GM23338 (cell line): Measurements from ENCODE around the gene MLLT3. TPM values are rescaled to one million over a fixed set of nuclear protein-coding genes. Genes with fewer than 3 reads are reported as not detected.

Experiments used
- ATAC-seq: fragments of 200-7000 bp; cut with Tn5 transposase; 3 replicates; pipeline ENCODE4 v1.9.1; 2020
- DNase-seq: peaks from one replicate; pipeline ENCODE4 v3.0.0-alpha.2; 2015; ENCODE audit warnings: low spot score
- H2AFZ ChIP-seq: fragments of 200-600 bp; sonication (generic); 2 replicates; pipeline ENCODE4 v1.8.0; 2016; ENCODE audit warnings: antibody characterized with exemption, mild to moderate bottlenecking, moderate library complexity
- H3F3A ChIP-seq: fragments of 200-600 bp; sonication (generic); replicated peaks from 2 replicates; pipeline ENCODE4 v1.8.0; 2017; ENCODE audit warnings: antibody characterized with exemption, mixed run types, low read depth
- H3K27ac ChIP-seq: fragments of 200-600 bp; sonication (generic); 2 replicates; pipeline ENCODE4 v1.6.1; 2016; ENCODE audit warnings: low read depth
- H3K27me3 ChIP-seq: fragments of 200-600 bp; sonication (generic); 2 replicates; pipeline ENCODE4 v1.8.0; 2016; ENCODE audit warnings: mild to moderate bottlenecking, mixed run types, moderate library complexity; ENCODE audit not compliant: insufficient read depth
- H3K36me3 ChIP-seq: fragments of 200-600 bp; sonication (generic); 2 replicates; pipeline ENCODE4 v1.8.0; 2016; ENCODE audit warnings: mild to moderate bottlenecking; ENCODE audit not compliant: insufficient read depth
- H3K4me1 ChIP-seq: fragments of 200-600 bp; sonication (generic); 2 replicates; pipeline ENCODE4 v1.8.0; 2016; ENCODE audit warnings: mild to moderate bottlenecking, moderate library complexity; ENCODE audit not compliant: insufficient read depth
- H3K4me2 ChIP-seq: fragments of 200-600 bp; sonication (generic); 2 replicates; pipeline ENCODE4 v1.7.1; 2017; ENCODE audit warnings: mixed run types
- H3K4me3 ChIP-seq: fragments of 200-600 bp; sonication (generic); 2 replicates; pipeline ENCODE4 v1.6.1; 2016; ENCODE audit warnings: mixed run types
- H3K79me2 ChIP-seq: fragments of 200-600 bp; sonication (generic); replicated peaks from 2 replicates; pipeline ENCODE4 v1.8.0; 2017; ENCODE audit warnings: mild to moderate bottlenecking; ENCODE audit not compliant: insufficient read depth
- H3K9me2 ChIP-seq: fragments of 200-600 bp; sonication (generic); 2 replicates; pipeline ENCODE4 v1.8.0; 2017; ENCODE audit not compliant: insufficient read depth
- H4K20me1 ChIP-seq: fragments of 200-600 bp; sonication (generic); replicated peaks from 2 replicates; pipeline ENCODE4 v1.8.0; 2017; ENCODE audit warnings: mild to moderate bottlenecking; ENCODE audit not compliant: insufficient read depth
- H3K27ac Mint-ChIP-seq: 2 replicates; pipeline ENCODE4 v1.8.0; 2020; ENCODE audit warnings: inconsistent platforms, mild to moderate bottlenecking, moderate library complexity, mixed read lengths
- H3K27me3 Mint-ChIP-seq: 3 replicates; pipeline ENCODE4 v1.8.0; 2022; ENCODE audit warnings: low read depth, mild to moderate bottlenecking, moderate library complexity, mixed read lengths, inconsistent platforms; ENCODE audit not compliant: insufficient read depth, poor library complexity
- H3K36me3 Mint-ChIP-seq: 3 replicates; pipeline ENCODE4 v1.8.0; 2021; ENCODE audit warnings: low read depth, mild to moderate bottlenecking, inconsistent platforms, moderate library complexity, mixed read lengths
- H3K4me1 Mint-ChIP-seq: 3 replicates; pipeline ENCODE4 v1.8.0; 2020; ENCODE audit warnings: mild to moderate bottlenecking, inconsistent platforms, mixed read lengths
- H3K4me3 Mint-ChIP-seq: 3 replicates; pipeline ENCODE4 v1.8.0; 2021; ENCODE audit warnings: moderate library complexity, mild to moderate bottlenecking, inconsistent platforms, mixed read lengths
- H3K9me3 Mint-ChIP-seq: 3 replicates; pipeline ENCODE4 v1.8.0; 2020; ENCODE audit warnings: moderate library complexity, mild to moderate bottlenecking, inconsistent platforms, mixed read lengths
- CREB1 ChIP-seq: fragments of 250-450 bp; sonication (Bioruptor Pico); IDR thresholded peaks from 2 replicates; pipeline ENCODE4 v1.5.0; 2020; ENCODE audit warnings: low read depth, mild to moderate bottlenecking, moderate library complexity
- CTCF ChIP-seq, 2 experiments: fragments of 200-600 bp in 1 of 2; sonication (generic) in 1 of 2; conservative IDR thresholded peaks; 2 replicates each; pipeline versions ENCODE4 v1.5.1 to v1.6.1; 2016 to 2017; ENCODE audit warnings: antibody characterized with exemption in 2 of 2, low read depth in 2 of 2, mild to moderate bottlenecking in 2 of 2, moderate library complexity in 1 of 2
- EZH2phosphoT487 ChIP-seq: fragments of 200-600 bp; sonication (generic); IDR thresholded peaks from one replicate; pipeline ENCODE4 v1.8.1; 2018; ENCODE audit warnings: antibody characterized with exemption; ENCODE audit not compliant: unreplicated experiment
- NANOG ChIP-seq: IDR thresholded peaks from 2 replicates; pipeline ENCODE4 v1.6.1; 2016; ENCODE audit warnings: antibody characterized with exemption, borderline replicate concordance
- POLR2AphosphoS5 ChIP-seq: IDR thresholded peaks from 2 replicates; pipeline ENCODE4 v1.6.1; 2016; ENCODE audit warnings: antibody characterized with exemption, low read depth
- STAT1 ChIP-seq: IDR thresholded peaks from one replicate; pipeline ENCODE4 v1.6.1; 2016; ENCODE audit warnings: antibody characterized with exemption; ENCODE audit not compliant: unreplicated experiment
- ZNF114 ChIP-seq: fragments of 250-450 bp; sonication (Bioruptor Pico); IDR thresholded peaks from 2 replicates; pipeline ENCODE4 v1.5.0; 2020; ENCODE audit warnings: mild to moderate bottlenecking, moderate library complexity
- ZNF331 ChIP-seq: fragments of 250-450 bp; sonication (Bioruptor Pico); IDR thresholded peaks from 2 replicates; pipeline ENCODE4 v1.5.0; 2020; ENCODE audit warnings: low read depth, mild to moderate bottlenecking, moderate library complexity
- ZNF462 ChIP-seq: fragments of 250-450 bp; sonication (Bioruptor Pico); IDR thresholded peaks from 2 replicates; pipeline ENCODE4 v1.5.0; 2020; ENCODE audit warnings: mild to moderate bottlenecking, moderate library complexity
- polyA plus RNA-seq: library from polyadenylated mRNA; unstranded; fragments of >200 nt; fragmentation: Nextera tagmentation; extraction: Ambion mirVana; gene quantifications from 2 replicates; pipeline ENCODE4 v1.2.1, GENCODE V29; 2016
- total RNA-seq: library from RNA; depleted of rRNA; stranded (reverse); fragments of >200 nt; shearing (Covaris generic); gene quantifications from 2 replicates; pipeline ENCODE4 v1.2.3, GENCODE V29; 2014

MLLT3 gene
- total and polyA plus RNA-seq, 2 experiments from 2014 or later: 7.5 to 9.5 TPM

GRCh38 chr9:20606652-20607051 is 15.6 kb downstream of the MLLT3 start (continued):
- TF ChIP-seq ZNF462 (CRISPR knock-in tag): no peak
- TF ChIP-seq CREB1: no peak
- TF ChIP-seq POLR2AphosphoS5: no peak
- TF ChIP-seq ZNF114 (CRISPR knock-in tag): no peak
- no peak for TF ChIP-seq CTCF (conservative IDR thresholded peaks at IDR 0.05; ENCODE audit: low read depth in 2 of 2)
- TF ChIP-seq ZNF331 (CRISPR knock-in tag): no peak
- TF ChIP-seq EZH2phosphoT487: no peak

GRCh38 chr9:20604562-20604961 is 17.7 kb downstream of the MLLT3 start:
- Histone ChIP-seq H3K36me3 (no peaks in the 10 kb centered on the region), H3K27ac (no peak overlapping the region), H3K4me1 (peaks cover 8% of the 10 kb centered on the region; the same call in 1 of the 2 replicates), H3K4me3 (no peak overlapping the region), H3K27me3 (no peaks in the 10 kb centered on the region), H3F3A (no peaks in the 10 kb centered on the region), H3K9me2 (no peaks in the 10 kb centered on the region), H3K4me2 (no peak overlapping the region), H4K20me1 (no peaks in the 10 kb centered on the region), H2AFZ (no peak overlapping the region), H3K79me2 (no peaks in the 10 kb centered on the region)
- H3K9me3 Mint-ChIP-seq: no peaks in the 10 kb centered on the region
- no peaks in the 10 kb centered on the region for H3K27me3 Mint-ChIP-seq
- DNase-seq (no peak), ATAC-seq (no peak)
- peaks cover 33% of the 10 kb centered on the region for H3K4me1 Mint-ChIP-seq
- no peaks in the 10 kb centered on the region for H3K36me3 Mint-ChIP-seq
- no peak overlapping the region for H3K4me3 Mint-ChIP-seq
- no peak overlapping the region for H3K27ac Mint-ChIP-seq
- no peak for TF ChIP-seq STAT1
- no peak for TF ChIP-seq ZNF331 (CRISPR knock-in tag)
- no peak for TF ChIP-seq NANOG
- TF ChIP-seq ZNF462 (CRISPR knock-in tag): no peak
